SK-N-SH treated with all-trans-retinoic acid at 6 μM for 48 hours (cell line): ENCODE results near the gene SPTSSA.

Experiments used
- ARNTL ChIP-seq: fragments of 450-650 bp; formaldehyde crosslinking; IDR thresholded peaks from 2 replicates; pipeline ENCODE4 v1.5.0; 2020; ENCODE audit warnings: low read depth, mild to moderate bottlenecking, moderate library complexity, borderline replicate concordance
- BACH2 ChIP-seq: fragments of 250-450 bp; sonication (Bioruptor Pico); IDR thresholded peaks from 2 replicates; pipeline ENCODE4 v1.9.0; 2021; ENCODE audit warnings: mild to moderate bottlenecking, borderline replicate concordance
- CREB5 ChIP-seq: fragments of 250-450 bp; sonication (Bioruptor Pico); IDR thresholded peaks from 2 replicates; pipeline ENCODE4 v1.5.1; 2020; ENCODE audit warnings: low read depth, mild to moderate bottlenecking, moderate library complexity
- CSDC2 ChIP-seq: fragments of 250-450 bp; sonication (Bioruptor Pico); IDR thresholded peaks from 2 replicates; pipeline ENCODE4 v1.5.0; 2020; ENCODE audit warnings: mild to moderate bottlenecking, moderate library complexity
- PATZ1 ChIP-seq: fragments of 250-450 bp; sonication (Bioruptor Pico); IDR thresholded peaks from 2 replicates; pipeline ENCODE4 v1.8.0; 2020; ENCODE audit warnings: mild to moderate bottlenecking, moderate library complexity, borderline replicate concordance
- RARB ChIP-seq: fragments of 250-450 bp; sonication (Bioruptor Pico); IDR thresholded peaks from 2 replicates; pipeline ENCODE4 v1.8.0; 2021; ENCODE audit warnings: mild to moderate bottlenecking, moderate library complexity
- TOX ChIP-seq: fragments of 250-450 bp; sonication (Bioruptor Pico); IDR thresholded peaks from 2 replicates; pipeline ENCODE4 v1.8.0; 2021; ENCODE audit warnings: mild to moderate bottlenecking, moderate library complexity, borderline replicate concordance
- ZFP30 ChIP-seq: fragments of 450-650 bp; formaldehyde crosslinking; IDR thresholded peaks from 2 replicates; pipeline ENCODE4 v1.5.0; 2022; ENCODE audit warnings: mild to moderate bottlenecking, moderate library complexity
- ZNF70 ChIP-seq: fragments of 450-650 bp; formaldehyde crosslinking; IDR thresholded peaks from 2 replicates; pipeline ENCODE4 v1.5.0; 2020; ENCODE audit warnings: mild to moderate bottlenecking, moderate library complexity
- ZNF8 ChIP-seq: fragments of 450-650 bp; formaldehyde crosslinking; IDR thresholded peaks from 2 replicates; pipeline ENCODE4 v1.5.0; 2020; ENCODE audit warnings: mild to moderate bottlenecking, moderate library complexity

- TF ChIP-seq CREB5 (CRISPR knock-in tag) (no peak), RARB (CRISPR knock-in tag) (no peak), ARNTL (CRISPR knock-in tag) (no peak), TOX (CRISPR knock-in tag) (no peak), PATZ1 (CRISPR knock-in tag) (no peak), ZNF8 (CRISPR knock-in tag) (no peak), ZFP30 (CRISPR knock-in tag) (no peak), ZNF70 (CRISPR knock-in tag) (no peak), CSDC2 (CRISPR knock-in tag) (no peak), BACH2 (no peak)
These were observed 27.3 kb upstream of the SPTSSA start for GRCh38 chr14:34489324-34489723.
